PC-3 (cell line): ENCODE results near the gene PARP1. TPM values are rescaled to one million over a fixed set of nuclear protein-coding genes. Genes with fewer than 3 reads are reported as not detected.

ENCODE experiments used
- ATAC-seq: fragments of 200-7000 bp; cut with Tn5 transposase; 2 replicates; pipeline ENCODE4 v1.9.1; 2020; ENCODE audit warnings: mild to moderate bottlenecking, moderate library complexity
- BruUV-seq: library from RNA; stranded (reverse); fragments of 400-500 nt; replicated peaks from 2 replicates; lab custom pipeline; 2021; lab: Mats Ljungman, UMichigan
- CTCF ChIA-PET: fragments of 300-600 bp; sonication (Branson Sonifier 250); formaldehyde crosslinking; loops from one replicate; lab custom pipeline; 2022; ENCODE audit warnings: antibody characterized with exemption; lab: Charles Lee
- POLR2A ChIA-PET: fragments of 300-600 bp; sonication (Branson Sonifier 250); formaldehyde crosslinking; loops from one replicate; lab custom pipeline; 2022; ENCODE audit warnings: antibody characterized with exemption; ENCODE audit not compliant: unreplicated experiment; lab: Charles Lee
- DNase-seq: peaks from one replicate; pipeline ENCODE4 v3.0.0-alpha.2; 2015
- H2AFZ ChIP-seq: fragments of 300-600 bp; sonication (generic); 2 replicates; pipeline ENCODE4 v1.6.0; 2016; ENCODE audit warnings: antibody characterized with exemption, low read length
- H3F3A ChIP-seq: fragments of 300-600 bp; sonication (generic); one replicate; pipeline ENCODE4 v1.6.0; 2017; ENCODE audit warnings: antibody characterized with exemption, low read length, control low read depth, mild to moderate bottlenecking; ENCODE audit not compliant: unreplicated experiment
- H3K27ac ChIP-seq: fragments of 300-600 bp; sonication (generic); 2 replicates; pipeline ENCODE4 v1.5.1; 2016; ENCODE audit warnings: mild to moderate bottlenecking, low read length
- H3K27me3 ChIP-seq: fragments of 300-600 bp; sonication (generic); 2 replicates; pipeline ENCODE4 v1.6.1; 2016; ENCODE audit warnings: low read length, mixed read lengths
- H3K36me3 ChIP-seq: fragments of 300-600 bp; sonication (generic); 2 replicates; pipeline ENCODE4 v1.6.1; 2016; ENCODE audit warnings: low read depth, mixed run types, low read length, mixed read lengths
- H3K4me1 ChIP-seq: fragments of 300-600 bp; sonication (generic); 2 replicates; pipeline ENCODE4 v1.5.1; 2016; ENCODE audit warnings: low read length; ENCODE audit not compliant: insufficient read depth
- H3K4me2 ChIP-seq: fragments of 300-600 bp; sonication (generic); 2 replicates; pipeline ENCODE4 v1.6.0; 2016; ENCODE audit warnings: low read length
- H3K4me3 ChIP-seq: fragments of 300-600 bp; sonication (generic); 2 replicates; pipeline ENCODE4 v1.5.1; 2016; ENCODE audit warnings: mild to moderate bottlenecking, low read length, mixed read lengths
- H3K79me2 ChIP-seq: fragments of 300-600 bp; sonication (generic); 2 replicates; pipeline ENCODE4 v1.6.1; 2017; ENCODE audit warnings: low read length, mixed read lengths
- H3K9ac ChIP-seq: fragments of 300-600 bp; sonication (generic); 2 replicates; pipeline ENCODE4 v1.6.0; 2016; ENCODE audit warnings: mild to moderate bottlenecking, low read length
- H3K9me2 ChIP-seq: fragments of 300-600 bp; sonication (generic); replicated peaks from 2 replicates; pipeline ENCODE4 v1.6.1; 2016; ENCODE audit warnings: mixed run types, low read length, mixed read lengths
- H3K9me3 ChIP-seq: fragments of 300-600 bp; sonication (generic); 2 replicates; pipeline ENCODE4 v1.6.1; 2016; ENCODE audit warnings: low read length, mixed read lengths
- H4K20me1 ChIP-seq: fragments of 300-600 bp; sonication (generic); 2 replicates; pipeline ENCODE4 v1.6.1; 2016; ENCODE audit warnings: low read length, mixed read lengths
- EZH2 ChIP-seq: fragments of 300-600 bp; sonication (generic); IDR thresholded peaks from one replicate; pipeline ENCODE4 v1.6.1; 2017; ENCODE audit warnings: antibody characterized with exemption, mild to moderate bottlenecking, low read length; ENCODE audit not compliant: unreplicated experiment
- EZH2phosphoT487 ChIP-seq: fragments of 300-600 bp; sonication (generic); IDR thresholded peaks from 2 replicates; pipeline ENCODE4 v1.6.1; 2018; ENCODE audit warnings: mild to moderate bottlenecking, antibody characterized with exemption, low read length, borderline replicate concordance
- intact Hi-C: fragments of 100-400 bp; cut with micrococcal nuclease; formaldehyde crosslinking; loops from 2 replicates; pipeline ENCODE4 v1.9.0; 2023
- total RNA-seq: library from RNA; depleted of rRNA; stranded (reverse); fragments of >200 nt; gene quantifications from 2 replicates; pipeline ENCODE4 v1.2.3, GENCODE V29; 2014
- TF ChIP-seq, protein P1 (sequence below): fragments of 300-600 bp; sonication (generic); conservative IDR thresholded peaks from 2 replicates; pipeline ENCODE4 v1.5.1; 2017; ENCODE audit warnings: antibody characterized with exemption, low read depth, mild to moderate bottlenecking, low read length

PARP1 gene
- total RNA-seq, 1 experiment from 2014 or later, result 538 TPM

GRCh38 chr1:226446094-226446493 is 38.2 kb upstream of the PARP1 start:
- DNase-seq, result no peak
- Histone ChIP-seq H3K27ac (no peak overlapping the region), H3K9me2 (no peaks in the 10 kb centered on the region), H3K4me1 (peaks cover 10% of the 10 kb centered on the region), H3K4me3 (no peak overlapping the region), H2AFZ (no peak overlapping the region), H3K79me2 (no peaks in the 10 kb centered on the region), H3K9me3 (no peaks in the 10 kb centered on the region), H3K9ac (no peak overlapping the region), H3K4me2 (no peak overlapping the region), H3K36me3 (no peaks in the 10 kb centered on the region), H3F3A (no peaks in the 10 kb centered on the region), H3K27me3 (no peaks in the 10 kb centered on the region), H4K20me1 (no peaks in the 10 kb centered on the region)
- TF ChIP-seq EZH2phosphoT487, result no peak
- no peak for TF ChIP-seq EZH2
- TF ChIP-seq, protein P1, sequence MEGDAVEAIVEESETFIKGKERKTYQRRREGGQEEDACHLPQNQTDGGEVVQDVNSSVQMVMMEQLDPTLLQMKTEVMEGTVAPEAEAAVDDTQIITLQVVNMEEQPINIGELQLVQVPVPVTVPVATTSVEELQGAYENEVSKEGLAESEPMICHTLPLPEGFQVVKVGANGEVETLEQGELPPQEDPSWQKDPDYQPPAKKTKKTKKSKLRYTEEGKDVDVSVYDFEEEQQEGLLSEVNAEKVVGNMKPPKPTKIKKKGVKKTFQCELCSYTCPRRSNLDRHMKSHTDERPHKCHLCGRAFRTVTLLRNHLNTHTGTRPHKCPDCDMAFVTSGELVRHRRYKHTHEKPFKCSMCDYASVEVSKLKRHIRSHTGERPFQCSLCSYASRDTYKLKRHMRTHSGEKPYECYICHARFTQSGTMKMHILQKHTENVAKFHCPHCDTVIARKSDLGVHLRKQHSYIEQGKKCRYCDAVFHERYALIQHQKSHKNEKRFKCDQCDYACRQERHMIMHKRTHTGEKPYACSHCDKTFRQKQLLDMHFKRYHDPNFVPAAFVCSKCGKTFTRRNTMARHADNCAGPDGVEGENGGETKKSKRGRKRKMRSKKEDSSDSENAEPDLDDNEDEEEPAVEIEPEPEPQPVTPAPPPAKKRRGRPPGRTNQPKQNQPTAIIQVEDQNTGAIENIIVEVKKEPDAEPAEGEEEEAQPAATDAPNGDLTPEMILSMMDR, result no peak
- POLR2A ChIA-PET, result no interaction called here
- ATAC-seq, result no peak
- CTCF ChIA-PET, result interaction anchor here (0.5 to 1.1 kb wide), 2 partner anchors 38 to 47 kb away, joined by 3 read pairs; no protein-coding TSS in a partner anchor
- intact Hi-C loops, result no loop called here
- BruUV-seq, result no TSS peak

DNA sequence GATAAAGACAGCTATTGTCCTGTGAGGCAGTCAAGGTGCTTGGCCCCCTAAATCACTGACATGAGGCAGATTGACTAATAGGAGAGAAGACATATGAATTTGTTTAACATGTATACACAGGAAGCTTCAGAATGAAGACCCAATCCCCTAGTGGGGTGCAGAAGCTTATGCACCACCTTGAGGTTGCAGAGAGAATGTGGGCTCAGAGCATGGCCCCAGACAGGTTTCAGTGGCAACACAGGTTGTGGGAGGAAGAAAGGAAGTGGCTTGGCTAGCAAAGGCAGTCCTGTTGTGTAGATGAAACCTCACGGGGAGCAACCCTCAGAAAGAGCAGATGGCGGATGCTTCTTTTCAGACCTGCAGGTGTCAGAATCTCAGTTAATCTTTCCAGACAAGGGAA is 37.0 kb upstream of the PARP1 start:
- no peak for ATAC-seq
- POLR2A ChIA-PET, result no interaction called here
- no peak overlapping the region for H3K27ac ChIP-seq

GRCh38 chr1:226443439-226443838 is 35.5 kb upstream of the PARP1 start:
- H3K9me3 ChIP-seq, result no peaks in the 10 kb centered on the region
- H3F3A ChIP-seq, result no peaks in the 10 kb centered on the region
- H3K9ac ChIP-seq, result no peak overlapping the region
- POLR2A ChIA-PET, result no interaction called here
- no peak overlapping the region for H2AFZ ChIP-seq
- DNase-seq, result peak; percentile 97
- no peak for TF ChIP-seq EZH2
- TF ChIP-seq EZH2phosphoT487, result no peak
- TF ChIP-seq, protein P1, result no peak
- peak overlapping the region; percentile 32 for H3K4me2 ChIP-seq
- H3K27ac ChIP-seq, result peak overlapping the region; percentile 15
- intact Hi-C loops, result no loop called here
- no peak overlapping the region for H3K4me3 ChIP-seq
- BruUV-seq, result no TSS peak
- no peaks in the 10 kb centered on the region for H4K20me1 ChIP-seq
- CTCF ChIA-PET, result interaction anchor here (0.6 kb wide), 1 partner anchor 16 kb away, joined by 3 read pairs; no protein-coding TSS in a partner anchor
- peak; percentile 91 for ATAC-seq
- peaks cover 10% of the 10 kb centered on the region for H3K4me1 ChIP-seq
- no peaks in the 10 kb centered on the region for H3K9me2 ChIP-seq
- peaks cover 11% of the 10 kb centered on the region; the same call in 1 of the 2 replicates for H3K27me3 ChIP-seq
- H3K79me2 ChIP-seq, result no peaks in the 10 kb centered on the region
- no peaks in the 10 kb centered on the region for H3K36me3 ChIP-seq

More for the DNA sequence above, 37.0 kb upstream of the PARP1 start:
- TF ChIP-seq, protein P1, result no peak
- no peak for TF ChIP-seq EZH2
- TF ChIP-seq EZH2phosphoT487, result no peak
- H4K20me1 ChIP-seq, result no peaks in the 10 kb centered on the region
- peaks cover 7% of the 10 kb centered on the region; the same call in 1 of the 2 replicates for H3K27me3 ChIP-seq
- intact Hi-C loops, result no loop called here
- H3K4me2 ChIP-seq, result no peak overlapping the region
- no peak overlapping the region for H3K4me3 ChIP-seq
- no peak overlapping the region for H3K9ac ChIP-seq
- no peaks in the 10 kb centered on the region for H3K79me2 ChIP-seq
- H3K9me3 ChIP-seq, result no peaks in the 10 kb centered on the region
- no peaks in the 10 kb centered on the region for H3F3A ChIP-seq
- CTCF ChIA-PET, result no interaction called here
- peaks cover 10% of the 10 kb centered on the region for H3K4me1 ChIP-seq
- no peak for DNase-seq
- H2AFZ ChIP-seq, result no peak overlapping the region
- H3K9me2 ChIP-seq, result no peaks in the 10 kb centered on the region
- BruUV-seq, result no TSS peak
- no peaks in the 10 kb centered on the region for H3K36me3 ChIP-seq
